ENCODE results near the gene SSX2IP. TPM values are rescaled to one million over a fixed set of nuclear protein-coding genes. Genes with fewer than 3 reads are reported as not detected.

The SSX2IP gene
- total RNA-seq, 4 donors from 2014 or later: 9.6 to 13.7 (median 9.7) TPM

GRCh38 chr1:84686223-84686622 lies 4.0 kb downstream of the SSX2IP start:
- WGBS: 79% methylated on average over 1 of the region's 1 CpG
- Histone ChIP-seq H3K9me3 (no peaks in the 10 kb centered on the region), H3K4me3 (no peak overlapping the region), H3K27ac (replicated peaks in 1 of 4) (no peak overlapping the region), H3K36me3 (no peaks in the 10 kb centered on the region), H3K4me1 (peaks cover 9 to 34% (median 22%) of the 10 kb centered on the region in 4 donors), H3K27me3 (no peaks in the 10 kb centered on the region)
- no peak for TF ChIP-seq POLR2AphosphoS5 (IDR thresholded peaks at IDR 0.05)
- no peak for DNase-seq (ENCODE audit: extremely low spot score)
- intact Hi-C loops (cut with DNase I): loop anchor here (5.0 kb wide), 1 partner anchor 51 kb away; no protein-coding TSS in a partner anchor

- no peaks in the 10 kb centered on the region for H3K36me3 ChIP-seq
- peaks cover 0 to 18% (median 10%) of the 10 kb centered on the region in 4 donors for H3K4me1 ChIP-seq
- 93% methylated on average over 2 of the region's 2 CpGs for WGBS
- no peak overlapping the region for H3K27ac ChIP-seq (replicated peaks in 1 of 4)
- intact Hi-C loops (cut with DNase I): no loop called here
- H3K9me3 ChIP-seq: no peaks in the 10 kb centered on the region
- H3K4me3 ChIP-seq: no peak overlapping the region
- DNase-seq (ENCODE audit: extremely low spot score): no peak
- no peaks in the 10 kb centered on the region for H3K27me3 ChIP-seq
- TF ChIP-seq POLR2A (IDR thresholded peaks at IDR 0.05; ENCODE audit: low read depth): no peak
- no peak for TF ChIP-seq POLR2AphosphoS5 (IDR thresholded peaks at IDR 0.05)
- TF ChIP-seq, protein P1, sequence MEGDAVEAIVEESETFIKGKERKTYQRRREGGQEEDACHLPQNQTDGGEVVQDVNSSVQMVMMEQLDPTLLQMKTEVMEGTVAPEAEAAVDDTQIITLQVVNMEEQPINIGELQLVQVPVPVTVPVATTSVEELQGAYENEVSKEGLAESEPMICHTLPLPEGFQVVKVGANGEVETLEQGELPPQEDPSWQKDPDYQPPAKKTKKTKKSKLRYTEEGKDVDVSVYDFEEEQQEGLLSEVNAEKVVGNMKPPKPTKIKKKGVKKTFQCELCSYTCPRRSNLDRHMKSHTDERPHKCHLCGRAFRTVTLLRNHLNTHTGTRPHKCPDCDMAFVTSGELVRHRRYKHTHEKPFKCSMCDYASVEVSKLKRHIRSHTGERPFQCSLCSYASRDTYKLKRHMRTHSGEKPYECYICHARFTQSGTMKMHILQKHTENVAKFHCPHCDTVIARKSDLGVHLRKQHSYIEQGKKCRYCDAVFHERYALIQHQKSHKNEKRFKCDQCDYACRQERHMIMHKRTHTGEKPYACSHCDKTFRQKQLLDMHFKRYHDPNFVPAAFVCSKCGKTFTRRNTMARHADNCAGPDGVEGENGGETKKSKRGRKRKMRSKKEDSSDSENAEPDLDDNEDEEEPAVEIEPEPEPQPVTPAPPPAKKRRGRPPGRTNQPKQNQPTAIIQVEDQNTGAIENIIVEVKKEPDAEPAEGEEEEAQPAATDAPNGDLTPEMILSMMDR (IDR thresholded peaks at IDR 0.05): no peak
- no peak for TF ChIP-seq EP300 (IDR thresholded peaks at IDR 0.05)
These were observed 6.8 kb downstream of the SSX2IP start for GRCh38 chr1:84683508-84683907.

DNA sequence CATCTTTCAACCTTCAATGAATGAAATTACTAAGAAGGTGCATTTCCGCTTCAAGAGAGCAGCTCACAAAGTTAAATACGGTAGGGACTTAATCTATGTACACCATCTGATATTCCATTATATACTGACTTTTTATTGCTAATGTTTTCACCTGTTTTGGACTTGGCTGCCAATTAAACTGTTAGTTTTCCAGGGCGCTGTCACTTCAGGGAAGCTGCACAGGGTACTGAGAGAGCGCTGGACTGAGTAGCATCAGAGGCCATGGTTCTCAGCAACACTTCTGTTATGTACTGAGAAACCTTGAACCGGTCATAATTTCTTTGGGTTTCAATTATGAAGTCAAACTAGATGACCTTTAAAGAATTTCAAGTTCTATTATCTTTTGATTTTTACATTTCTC lies 8.2 kb downstream of the SSX2IP start:
- Histone ChIP-seq H3K4me1 (peaks cover 0 to 11% (median 0%) of the 10 kb centered on the region in 4 donors), H3K27ac (replicated peaks in 1 of 4) (no peak overlapping the region), H3K4me3 (no peak overlapping the region), H3K9me3 (no peaks in the 10 kb centered on the region), H3K36me3 (no peaks in the 10 kb centered on the region), H3K27me3 (no peaks in the 10 kb centered on the region)
- TF ChIP-seq POLR2A (IDR thresholded peaks at IDR 0.05; ENCODE audit: low read depth) (no peak), POLR2AphosphoS5 (IDR thresholded peaks at IDR 0.05) (no peak), EP300 (IDR thresholded peaks at IDR 0.05) (no peak)
- TF ChIP-seq, protein P1 (IDR thresholded peaks at IDR 0.05): no peak
- intact Hi-C loops (cut with DNase I): no loop called here
- WGBS: over 99% methylated on average over 5 of the region's 5 CpGs
- DNase-seq (ENCODE audit: extremely low spot score): no peak

GRCh38 chr1:84677415-84678099 lies 12.7 kb downstream of the SSX2IP start:
- H3K36me3 ChIP-seq: no peaks in the 10 kb centered on the region
- TF ChIP-seq EP300 (IDR thresholded peaks at IDR 0.05) (no peak), POLR2A (IDR thresholded peaks at IDR 0.05; ENCODE audit: low read depth) (no peak)
- intact Hi-C loops (cut with DNase I): no loop called here
- H3K27me3 ChIP-seq: no peaks in the 10 kb centered on the region
- DNase-seq (ENCODE audit: extremely low spot score): no peak
- WGBS: 80% methylated on average over 7 of the region's 7 CpGs
- no peaks in the 10 kb centered on the region for H3K9me3 ChIP-seq
- no peak overlapping the region for H3K27ac ChIP-seq (replicated peaks in 1 of 4)
- no peak overlapping the region for H3K4me3 ChIP-seq
- no peaks in the 10 kb centered on the region for H3K4me1 ChIP-seq

GRCh38 chr1:84675631-84676030 lies 14.6 kb downstream of the SSX2IP start:
- intact Hi-C loops (cut with DNase I): no loop called here
- Histone ChIP-seq H3K36me3 (no peaks in the 10 kb centered on the region), H3K27ac (replicated peaks in 1 of 4) (no peak overlapping the region), H3K4me1 (no peaks in the 10 kb centered on the region), H3K9me3 (no peaks in the 10 kb centered on the region), H3K27me3 (no peaks in the 10 kb centered on the region), H3K4me3 (no peak overlapping the region)
- 99% methylated on average over 4 of the region's 4 CpGs for WGBS
- TF ChIP-seq POLR2A (IDR thresholded peaks at IDR 0.05; ENCODE audit: low read depth) (no peak), POLR2AphosphoS5 (IDR thresholded peaks at IDR 0.05) (no peak), EP300 (IDR thresholded peaks at IDR 0.05) (no peak)
- TF ChIP-seq, protein P1 (IDR thresholded peaks at IDR 0.05): no peak
- DNase-seq (ENCODE audit: extremely low spot score): no peak

DNA sequence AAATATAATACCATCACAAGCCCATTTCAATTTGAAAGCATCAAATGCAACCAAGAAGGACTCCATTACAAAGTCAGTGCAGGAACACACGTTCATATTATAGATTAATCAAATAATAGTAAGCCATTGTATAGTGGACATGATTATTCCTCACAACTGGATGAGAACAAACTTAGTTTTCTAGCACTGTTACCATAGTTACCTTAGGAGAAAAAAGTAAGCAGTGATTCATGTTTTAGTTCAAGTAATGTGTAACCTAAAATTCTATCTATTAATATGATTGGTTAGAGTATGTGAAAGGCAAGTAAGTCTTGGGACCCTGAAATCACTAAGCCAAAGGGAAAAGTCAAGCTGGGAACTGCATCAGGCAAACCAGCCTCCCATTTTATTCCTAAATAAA lies 15.2 kb downstream of the SSX2IP start:
- no peak for DNase-seq (ENCODE audit: extremely low spot score)
- no peaks in the 10 kb centered on the region for H3K9me3 ChIP-seq
- no peak overlapping the region for H3K27ac ChIP-seq (replicated peaks in 1 of 4)
- no peak for TF ChIP-seq EP300 (IDR thresholded peaks at IDR 0.05)
- TF ChIP-seq, protein P1 (IDR thresholded peaks at IDR 0.05): no peak
- no peak for TF ChIP-seq POLR2AphosphoS5 (IDR thresholded peaks at IDR 0.05)
- TF ChIP-seq POLR2A (IDR thresholded peaks at IDR 0.05; ENCODE audit: low read depth): no peak
- H3K4me1 ChIP-seq: no peaks in the 10 kb centered on the region
- intact Hi-C loops (cut with DNase I): no loop called here
- WGBS: 63% methylated on average over 1 of the region's 1 CpG
- no peaks in the 10 kb centered on the region for H3K36me3 ChIP-seq
- H3K27me3 ChIP-seq: no peaks in the 10 kb centered on the region
- H3K4me3 ChIP-seq: no peak overlapping the region

All from esophagus muscularis mucosa (tissue), 4 donors.